Keratinocyte (primary cell): ENCODE measurements around the gene MED9. TPM values are rescaled to one million over a fixed set of nuclear protein-coding genes. Genes with fewer than 3 reads are reported as not detected.

Experiments
- DNase-seq: peaks from one replicate; pipeline ENCODE4 v3.0.0-alpha.2; 2011; ENCODE audit warnings: low read depth, missing footprints, low spot score
- FAIRE-seq: peaks from 2 replicates; lab custom pipeline; 2011; peaks lifted over from hg19 to GRCh38; lab: Jason Lieb, UNC
- H2AFZ ChIP-seq: 2 replicates; pipeline ENCODE4 v1.6.0; 2012; ENCODE audit warnings: low read length, control low read depth, inconsistent platforms; ENCODE audit not compliant: control insufficient read depth
- H3K27ac ChIP-seq: 2 replicates; pipeline ENCODE4 v1.5.1; 2011; ENCODE audit warnings: low read length; ENCODE audit not compliant: control insufficient read depth, insufficient read depth
- H3K27me3 ChIP-seq: 3 replicates; pipeline ENCODE4 v1.6.0; 2011; ENCODE audit warnings: low read length; ENCODE audit not compliant: control insufficient read depth, insufficient read depth; ENCODE audit errors: extremely low read depth
- H3K36me3 ChIP-seq, 2 experiments: 2 replicates in 1 of 2; 3 replicates in 1 of 2; pipeline ENCODE4 v1.5.1; 2011; ENCODE audit warnings: low read length in 2 of 2, mild to moderate bottlenecking in 1 of 2; ENCODE audit not compliant: control insufficient read depth in 2 of 2, insufficient read depth in 2 of 2; ENCODE audit errors: extremely low read depth in 1 of 2
- H3K4me1 ChIP-seq: 3 replicates; pipeline ENCODE4 v1.5.1; 2011; ENCODE audit warnings: low read length; ENCODE audit not compliant: control insufficient read depth, insufficient read depth; ENCODE audit errors: extremely low read depth
- H3K4me2 ChIP-seq: 3 replicates; pipeline ENCODE4 v1.6.0; 2011; ENCODE audit warnings: low read depth, low read length; ENCODE audit not compliant: control insufficient read depth, insufficient read depth; ENCODE audit errors: extremely low read depth
- H3K4me3 ChIP-seq, 3 experiments: fragments of 200-600 bp in 1 of 3; sonication (generic) in 1 of 3; 2 replicates in 2 of 3; 3 replicates in 1 of 3; pipeline ENCODE4 v1.5.1; 2011 to 2016; ENCODE audit warnings: low read length in 3 of 3, mild to moderate bottlenecking in 3 of 3, control low read depth in 2 of 3, inconsistent platforms in 1 of 3, low read depth in 1 of 3, mixed read lengths in 1 of 3, mixed run types in 1 of 3, moderate library complexity in 1 of 3; ENCODE audit not compliant: control insufficient read depth in 2 of 3, insufficient read depth in 2 of 3; ENCODE audit errors: extremely low read depth in 1 of 3
- H3K79me2 ChIP-seq: 2 replicates; pipeline ENCODE4 v1.6.0; 2012; ENCODE audit warnings: low read length; ENCODE audit not compliant: control insufficient read depth, insufficient read depth
- H3K9ac ChIP-seq: 3 replicates; pipeline ENCODE4 v1.6.0; 2011; ENCODE audit warnings: low read length; ENCODE audit not compliant: control insufficient read depth, insufficient read depth; ENCODE audit errors: extremely low read depth
- H3K9me1 ChIP-seq: 3 replicates; pipeline ENCODE4 v1.6.0; 2011; ENCODE audit warnings: low read length; ENCODE audit not compliant: control insufficient read depth, insufficient read depth; ENCODE audit errors: extremely low read depth
- H3K9me3 ChIP-seq: 2 replicates; pipeline ENCODE4 v1.5.1; 2012; ENCODE audit warnings: low read depth, low read length; ENCODE audit not compliant: control insufficient read depth
- H4K20me1 ChIP-seq: 3 replicates; pipeline ENCODE4 v1.6.0; 2011; ENCODE audit warnings: low read length; ENCODE audit not compliant: control insufficient read depth, insufficient read depth; ENCODE audit errors: extremely low read depth
- CTCF ChIP-seq, 3 experiments: IDR thresholded peaks in 1 of 3; conservative IDR thresholded peaks in 1 of 3; optimal IDR thresholded peaks in 1 of 3; 2 replicates in 2 of 3; 3 replicates in 1 of 3; pipeline versions ENCODE3 to v1.5.1; 2011; ENCODE audit warnings: low read length in 3 of 3, mild to moderate bottlenecking in 3 of 3, moderate library complexity in 2 of 3, control low read depth in 1 of 3, inconsistent platforms in 1 of 3; ENCODE audit not compliant: insufficient read depth in 2 of 3; ENCODE audit errors: extremely low read depth in 1 of 3
- EZH2 ChIP-seq: IDR thresholded peaks from one replicate; pipeline ENCODE4 v1.6.1; 2012; ENCODE audit warnings: inconsistent platforms, mild to moderate bottlenecking, low read length, moderate library complexity
- dilution Hi-C: fragments of 300-500 bp; cut with MboI; formaldehyde crosslinking; loops from one replicate; pipeline ENCODE4 v1.7.0; 2020; ENCODE audit warnings: low sequenced_read_pairs; ENCODE audit not compliant: extremely low pct_ligation_motif_present
- polyA plus RNA-seq, 5 experiments: library from polyadenylated mRNA; depleted of rRNA in 3 of 5; stranded (reverse) in 3 of 5; stranded (forward) in 1 of 5; unstranded in 1 of 5; fragments of >200 nt; gene quantifications; 1 replicate in 1 of 5; 2 replicates in 3 of 5; 3 replicates in 1 of 5; pipeline versions ENCODE4 v1.2.1 to v1.2.3, GENCODE V29; 2011 to 2012; ENCODE audit warnings: missing spikeins in 2 of 5, low read depth in 1 of 5, low replicate concordance in 1 of 5

MED9 gene
- polyA plus RNA-seq, 1 donor (not counting 4 experiments of a cell fraction or from before 2014, with no cell fraction given): 6.9 TPM

- Histone ChIP-seq H3K79me2 (no peaks in the 10 kb centered on the region), H3K4me3 (no peak overlapping the region), H3K4me2 (no peak overlapping the region), H3K36me3 (no peaks in the 10 kb centered on the region), H3K27ac (no peak overlapping the region), H2AFZ (no peak overlapping the region), H3K9ac (no peak overlapping the region), H3K4me1 (no peaks in the 10 kb centered on the region), H3K9me1 (no peaks in the 10 kb centered on the region), H4K20me1 (no peaks in the 10 kb centered on the region), H3K27me3 (peaks cover 3% of the 10 kb centered on the region), H3K9me3 (no peaks in the 10 kb centered on the region)
- no peak for DNase-seq
- dilution Hi-C loops: no loop called here
- TF ChIP-seq EZH2: no peak
- peak; percentile 58 to 81 (median 77) for TF ChIP-seq CTCF (optimal IDR thresholded peaks at IDR 0.05 in 1 of 3, IDR thresholded peaks at IDR 0.05 in 1 of 3, conservative IDR thresholded peaks at IDR 0.05 in 1 of 3; ENCODE audit: extremely low read depth in 1 of 3, insufficient read depth in 2 of 3, low read length in 3 of 3)
- FAIRE-seq: peak; percentile 76
These were observed 36.6 kb upstream of the MED9 start for GRCh38 chr17:17440010-17440843.

- TF ChIP-seq EZH2 (no peak), CTCF (optimal IDR thresholded peaks at IDR 0.05 in 1 of 3, IDR thresholded peaks at IDR 0.05 in 1 of 3, conservative IDR thresholded peaks at IDR 0.05 in 1 of 3; ENCODE audit: extremely low read depth in 1 of 3, insufficient read depth in 2 of 3, low read length in 3 of 3) (no peak)
- H2AFZ ChIP-seq: no peak overlapping the region
- dilution Hi-C loops: no loop called here
- H3K4me2 ChIP-seq: no peak overlapping the region
- H3K9me3 ChIP-seq: no peaks in the 10 kb centered on the region
- H3K79me2 ChIP-seq: no peaks in the 10 kb centered on the region
- H4K20me1 ChIP-seq: no peaks in the 10 kb centered on the region
- no peaks in the 10 kb centered on the region for H3K4me1 ChIP-seq
- H3K27ac ChIP-seq: no peak overlapping the region
- H3K9me1 ChIP-seq: no peaks in the 10 kb centered on the region
- DNase-seq (no peak), FAIRE-seq (no peak)
- no peak overlapping the region for H3K4me3 ChIP-seq
- no peak overlapping the region for H3K9ac ChIP-seq
- no peaks in the 10 kb centered on the region for H3K27me3 ChIP-seq
- H3K36me3 ChIP-seq: no peaks in the 10 kb centered on the region
These were observed 35.7 kb upstream of the MED9 start for GRCh38 chr17:17440938-17441675.
